Measurements from ENCODE around the gene NECAB3. TPM values are rescaled to one million over a fixed set of nuclear protein-coding genes. Genes with fewer than 3 reads are reported as not detected.

Gene NECAB3
- total and polyA plus RNA-seq, 8 donors, result 22.3 to 72.9 (median 33.2) TPM

GRCh38 chr20:33653900-33654596 is 20.2 kb downstream of the NECAB3 start:
- no peaks in the 10 kb centered on the region for H3K9me3 ChIP-seq
- TF ChIP-seq CTCF (IDR thresholded peaks at IDR 0.05), result no peak
- no peak overlapping the region for H3K4me3 ChIP-seq
- no peaks in the 10 kb centered on the region for H3K27me3 ChIP-seq
- DNase-seq (peak in 3 of 4 donors; percentile 69 to 86 (median 86)), ATAC-seq (peak; percentile 78)
- intact Hi-C loops (cut with DNase I), result loop anchor here in 1 of 2 donors (5.0 kb wide), 1 partner anchor 192 kb away; no protein-coding TSS in a partner anchor
- H3K36me3 ChIP-seq, result peaks cover 0 to 24% of the 10 kb centered on the region in 2 donors
- peaks cover 5 to 10% of the 10 kb centered on the region in 2 donors for H3K4me1 ChIP-seq
- no peak overlapping the region for H3K27ac ChIP-seq

- Histone ChIP-seq H3K9me3 (no peaks in the 10 kb centered on the region), H3K4me1 (peaks cover 8 to 10% of the 10 kb centered on the region in 2 donors), H3K36me3 (peaks cover 0 to 17% of the 10 kb centered on the region in 2 donors), H3K27ac (no peak overlapping the region), H3K4me3 (no peak overlapping the region), H3K27me3 (no peaks in the 10 kb centered on the region)
- peak; percentile 61 to 76 for TF ChIP-seq CTCF (IDR thresholded peaks at IDR 0.05)
- DNase-seq (peak in 2 of 4 donors; percentile 40 to 79), ATAC-seq (peak; percentile 58)
- intact Hi-C loops (cut with DNase I), result loop anchor here in 1 of 2 donors (5.0 kb wide), 1 partner anchor 191 kb away; no protein-coding TSS in a partner anchor
Measured at GRCh38 chr20:33653218-33653899, 20.9 kb downstream of the NECAB3 start.

- peaks cover 0 to 1% of the 10 kb centered on the region in 2 donors for H3K36me3 ChIP-seq
- TF ChIP-seq CTCF (IDR thresholded peaks at IDR 0.05), result no peak
- peak in 1 of 4 donors; percentile 23 for DNase-seq
- H3K27me3 ChIP-seq, result no peaks in the 10 kb centered on the region
- peaks cover 10 to 15% of the 10 kb centered on the region in 2 donors for H3K4me1 ChIP-seq
- intact Hi-C loops (cut with DNase I), result loop anchor here in 1 of 2 donors (5.0 kb wide), 1 partner anchor 189 kb away; no protein-coding TSS in a partner anchor
- H3K9me3 ChIP-seq, result no peaks in the 10 kb centered on the region
- H3K4me3 ChIP-seq, result no peak overlapping the region
- no peak for ATAC-seq
- no peak overlapping the region for H3K27ac ChIP-seq
Measured at GRCh38 chr20:33651562-33652048, 22.6 kb downstream of the NECAB3 start.

GRCh38 chr20:33650753-33651561 is 23.3 kb downstream of the NECAB3 start:
- Histone ChIP-seq H3K4me3 (no peak overlapping the region), H3K4me1 (peaks cover 10 to 15% of the 10 kb centered on the region in 2 donors), H3K27ac (no peak overlapping the region), H3K27me3 (no peaks in the 10 kb centered on the region), H3K9me3 (no peaks in the 10 kb centered on the region), H3K36me3 (peaks cover 0 to under 1% of the 10 kb centered on the region in 2 donors)
- intact Hi-C loops (cut with DNase I), result loop anchor here in 1 of 2 donors (5.0 kb wide), 1 partner anchor 189 kb away; no protein-coding TSS in a partner anchor
- DNase-seq (peak in 1 of 4 donors; percentile 52), ATAC-seq (peak; percentile 11)
- TF ChIP-seq CTCF (IDR thresholded peaks at IDR 0.05), result no peak
